Activated naive CD8-positive, alpha-beta T cell treated with anti-CD3 and anti-CD28 coated beads, Interleukin-2, amount 10 ng/mL, durations not matched to agents 7 days and 5 days (primary cell): ENCODE measurements around the gene FCRLB. TPM values are rescaled to one million over a fixed set of nuclear protein-coding genes. Genes with fewer than 3 reads are reported as not detected.

Experiments used
- ATAC-seq: fragments of 150-1000 bp; cut with Tn5 transposase; one replicate; pipeline ENCODE4 v1.10.0; 2021; ENCODE audit warnings: low read depth, moderate library complexity
- POLR2A ChIA-PET: fragments of 350-600 bp; sonication (Branson Sonifier 250); formaldehyde crosslinking; loops from one replicate; lab custom pipeline; 2021; ENCODE audit warnings: antibody characterized with exemption; lab: Charles Lee
- DNase-seq: peaks from one replicate; pipeline ENCODE4 v3.0.0; 2021
- H3K27ac Mint-ChIP-seq: one replicate; pipeline ENCODE4 v1.8.0; 2022; ENCODE audit warnings: mild to moderate bottlenecking, mixed read lengths
- H3K27me3 Mint-ChIP-seq: one replicate; pipeline ENCODE4 v1.8.0; 2022; ENCODE audit warnings: mild to moderate bottlenecking, moderate library complexity, mixed read lengths
- H3K36me3 Mint-ChIP-seq: one replicate; pipeline ENCODE4 v1.8.0; 2021; ENCODE audit warnings: mild to moderate bottlenecking, mixed read lengths
- H3K4me1 Mint-ChIP-seq: one replicate; pipeline ENCODE4 v1.8.0; 2021; ENCODE audit warnings: mixed read lengths
- H3K4me3 Mint-ChIP-seq: one replicate; pipeline ENCODE4 v1.8.0; 2022; ENCODE audit warnings: mild to moderate bottlenecking, moderate library complexity, mixed read lengths
- H3K9me3 Mint-ChIP-seq: one replicate; pipeline ENCODE4 v1.8.0; 2021; ENCODE audit warnings: mixed read lengths
- total RNA-seq, 2 experiments: library from RNA; stranded (reverse); gene quantifications; one replicate each; pipeline ENCODE4 v1.2.3, GENCODE V29; 2021

Gene FCRLB
- total RNA-seq, 2 experiments from 2014 or later: 0.74 to 0.97 TPM

GRCh38 chr1:161770250-161770649 is 48.9 kb downstream of the FCRLB start:
- peaks cover 26% of the 10 kb centered on the region for H3K4me1 Mint-ChIP-seq
- POLR2A ChIA-PET: no interaction called here

GRCh38 chr1:161771161-161771560 is 49.8 kb downstream of the FCRLB start:
- no peak overlapping the region for H3K27ac Mint-ChIP-seq
- no peaks in the 10 kb centered on the region for H3K9me3 Mint-ChIP-seq
- peak; percentile 24 for ATAC-seq
- H3K36me3 Mint-ChIP-seq: peaks cover 2% of the 10 kb centered on the region
- POLR2A ChIA-PET: interaction anchor here (1.0 kb wide), 1 partner anchor 270 kb away, joined by 3 read pairs; no protein-coding TSS in a partner anchor
- H3K4me1 Mint-ChIP-seq: peaks cover 24% of the 10 kb centered on the region
- no peak for DNase-seq
- H3K27me3 Mint-ChIP-seq: no peaks in the 10 kb centered on the region
- H3K4me3 Mint-ChIP-seq: no peak overlapping the region

More at GRCh38 chr1:161770250-161770649, 48.9 kb downstream of the FCRLB start:
- Mint-ChIP-seq H3K36me3 (peaks cover 2% of the 10 kb centered on the region), H3K27ac (no peak overlapping the region), H3K27me3 (no peaks in the 10 kb centered on the region), H3K9me3 (no peaks in the 10 kb centered on the region), H3K4me3 (no peak overlapping the region)
- DNase-seq (no peak), ATAC-seq (no peak)

GRCh38 chr1:161771973-161772372 is 50.6 kb downstream of the FCRLB start:
- POLR2A ChIA-PET: interaction anchor here (1.0 kb wide), 1 partner anchor 37 kb away, joined by 5 read pairs; no protein-coding TSS in a partner anchor
- no peak overlapping the region for H3K4me3 Mint-ChIP-seq
- H3K27ac Mint-ChIP-seq: no peak overlapping the region
- ATAC-seq: no peak
- H3K9me3 Mint-ChIP-seq: no peaks in the 10 kb centered on the region
- H3K36me3 Mint-ChIP-seq: peaks cover 2% of the 10 kb centered on the region
- no peak for DNase-seq
- H3K27me3 Mint-ChIP-seq: no peaks in the 10 kb centered on the region
- H3K4me1 Mint-ChIP-seq: peaks cover 20% of the 10 kb centered on the region

DNA sequence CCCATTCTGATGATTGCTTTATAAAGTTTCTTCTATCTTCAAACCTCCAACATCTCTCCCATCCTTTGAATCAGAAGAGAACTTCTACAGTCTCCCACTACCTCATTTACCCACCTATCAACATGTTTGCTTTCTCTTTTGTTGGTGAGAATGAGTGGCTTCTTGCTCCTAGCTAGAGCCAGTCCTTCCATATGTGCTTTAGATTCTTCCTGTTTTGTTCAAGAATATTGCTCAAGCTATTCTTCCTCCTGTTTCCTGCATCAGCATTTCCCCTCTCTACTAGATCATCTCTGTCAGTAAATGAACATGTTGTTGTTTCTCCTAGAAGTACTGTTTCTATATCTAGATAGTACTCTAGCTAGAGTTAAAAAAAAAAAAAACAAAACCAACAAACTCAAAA is 51.1 kb downstream of the FCRLB start:
- DNase-seq: no peak
- H3K4me3 Mint-ChIP-seq: no peak overlapping the region
- H3K36me3 Mint-ChIP-seq: peaks cover 2% of the 10 kb centered on the region

DNA sequence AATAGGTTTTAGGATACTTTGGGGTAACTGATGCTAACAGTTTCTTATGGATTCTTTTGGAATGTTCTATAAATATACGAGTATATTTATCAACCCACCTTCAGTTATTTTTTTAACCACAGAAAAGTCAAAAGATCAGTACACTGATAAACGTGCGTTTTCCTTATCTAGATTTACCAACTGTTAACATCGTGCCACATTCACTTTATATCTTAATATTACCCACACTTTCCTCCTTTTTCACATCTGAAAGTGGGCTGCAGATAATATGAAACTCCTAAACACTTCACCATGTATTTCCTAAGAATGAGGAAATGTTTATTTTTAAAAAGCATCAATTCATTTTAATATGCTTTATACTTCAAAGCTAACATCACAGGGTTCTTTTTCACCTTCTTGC is 52.4 kb downstream of the FCRLB start:
- Mint-ChIP-seq H3K9me3 (no peaks in the 10 kb centered on the region), H3K4me1 (peaks cover 13% of the 10 kb centered on the region), H3K27ac (no peak overlapping the region), H3K4me3 (no peak overlapping the region), H3K27me3 (no peaks in the 10 kb centered on the region), H3K36me3 (peaks cover 3% of the 10 kb centered on the region)
- DNase-seq: no peak
- no peak for ATAC-seq
- POLR2A ChIA-PET: no interaction called here

More for the DNA sequence above, 51.1 kb downstream of the FCRLB start:
- ATAC-seq: no peak
- H3K27me3 Mint-ChIP-seq: no peaks in the 10 kb centered on the region
- H3K27ac Mint-ChIP-seq: no peak overlapping the region
- peaks cover 18% of the 10 kb centered on the region for H3K4me1 Mint-ChIP-seq
- POLR2A ChIA-PET: interaction anchor here (1.0 kb wide), 1 partner anchor 36 kb away, joined by 5 read pairs; no protein-coding TSS in a partner anchor
- no peaks in the 10 kb centered on the region for H3K9me3 Mint-ChIP-seq

DNA sequence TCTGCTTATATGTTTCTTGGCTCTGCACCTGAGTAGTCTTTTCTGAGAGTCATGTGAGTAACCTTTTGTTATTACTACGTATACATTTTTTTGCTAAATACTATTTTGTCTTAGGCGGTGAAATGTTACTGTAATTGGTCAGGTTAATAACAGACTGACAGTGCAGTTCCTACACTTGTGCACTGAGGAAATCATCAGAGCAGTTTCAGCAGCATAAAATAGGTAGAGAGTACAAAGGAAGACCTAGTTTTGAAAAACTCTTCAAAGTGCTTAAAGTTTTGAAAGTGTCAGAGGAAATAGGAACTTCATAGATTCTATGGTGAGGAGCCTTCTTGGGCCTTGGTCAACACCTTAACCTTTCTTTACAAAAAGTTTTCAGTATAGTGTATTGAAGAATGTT is 55.9 kb downstream of the FCRLB start:
- Mint-ChIP-seq H3K36me3 (peaks cover 7% of the 10 kb centered on the region), H3K27me3 (no peaks in the 10 kb centered on the region), H3K9me3 (no peaks in the 10 kb centered on the region), H3K27ac (no peak overlapping the region), H3K4me1 (peaks cover 8% of the 10 kb centered on the region), H3K4me3 (no peak overlapping the region)
- ATAC-seq: no peak
- POLR2A ChIA-PET: no interaction called here
- DNase-seq: no peak

Other genes with a start within 250 kb of the FCRLB start
- 1 to 10 TPM; 1.3 to 2.4 TPM for gene FCGR2A, start 216.1 kb upstream of the FCRLB start, total RNA-seq
- 1 to 10 TPM; 1.2 to 1.4 TPM for gene HSPA6, start 197.0 kb upstream of the FCRLB start, total RNA-seq
- gene FCGR3A, start 171.7 kb upstream of the FCRLB start, total RNA-seq: 1 to 10 TPM; 1.9 to 2.3 TPM
- not detected for gene FCGR3B, start 90.4 kb upstream of the FCRLB start, total RNA-seq
- gene FCGR2B, start 58.4 kb upstream of the FCRLB start, total RNA-seq: under 1 TPM; 0.23 to 0.33 TPM
- under 1 TPM; 0.17 to 0.51 TPM for gene FCRLA, start 14.3 kb upstream of the FCRLB start, total RNA-seq
- 10 to 100 TPM; 28.7 to 32.2 TPM for gene DUSP12, start 28.2 kb downstream of the FCRLB start, total RNA-seq
- gene ATF6, start 44.8 kb downstream of the FCRLB start, total RNA-seq: 10 to 100 TPM; 18.5 to 20.0 TPM